GM18951 (cell line): ENCODE results near the gene NEU3.

Experiments
- POLR2A ChIP-seq: IDR thresholded peaks from 4 replicates; pipeline ENCODE4 v1.6.1; 2011; ENCODE audit warnings: mild to moderate bottlenecking; ENCODE audit not compliant: insufficient read length, insufficient read depth; ENCODE audit errors: extremely low read depth
- in situ Hi-C: fragments of 300-500 bp; cut with MboI; formaldehyde crosslinking; loops from one replicate; pipeline ENCODE4 v1.12.0; 2022; ENCODE audit warnings: low sequenced_read_pairs, mixed read lengths, inconsistent platforms; ENCODE audit not compliant: unreplicated experiment

NEU3 gene

DNA sequence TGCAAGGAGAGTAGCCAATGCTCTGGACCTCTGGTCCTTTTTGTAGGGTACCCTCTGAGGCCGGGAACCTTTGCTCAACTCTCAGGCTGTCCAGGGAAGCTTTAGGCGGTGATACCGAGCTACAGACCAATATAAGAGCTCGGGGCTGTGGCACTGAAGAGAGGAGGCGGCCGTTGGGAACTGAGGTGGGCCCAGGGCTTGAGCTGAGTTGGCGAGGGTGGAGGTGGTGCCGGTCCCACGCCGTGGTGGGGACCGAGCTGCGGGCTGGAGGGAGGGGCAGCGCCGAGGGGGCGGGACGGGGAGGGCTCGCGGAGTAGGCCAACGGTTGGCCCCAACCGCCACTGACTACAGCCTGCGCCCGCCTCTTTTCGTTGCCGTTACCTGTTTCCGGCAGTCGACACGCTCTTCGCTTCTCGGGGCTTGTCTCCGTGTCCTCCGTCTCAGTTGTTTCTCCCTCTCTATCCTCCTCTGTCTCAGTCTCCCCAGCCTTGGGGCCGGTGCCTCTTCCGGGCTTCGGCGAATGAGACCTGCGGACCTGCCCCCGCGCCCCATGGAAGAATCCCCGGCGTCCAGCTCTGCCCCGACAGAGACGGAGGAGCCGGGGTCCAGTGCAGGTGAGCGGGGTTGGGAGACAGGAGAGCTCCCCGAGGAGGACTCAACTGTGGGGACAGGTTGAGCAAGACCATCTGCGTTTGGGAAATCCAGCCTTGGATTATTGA, at the start of gene NEU3:
TSS of gene NEU3 (plus strand) at position 393 of the 719 bp plus-strand sequence. CDS start at position 521, 128 bp downstream.
- in situ Hi-C loops = no loop called here
- peak; percentile 87 for TF ChIP-seq POLR2A

GRCh38 chr11:74941492-74941891, 47.2 kb upstream of the NEU3 start:
- in situ Hi-C loops = no loop called here
- TF ChIP-seq POLR2A = no peak

DNA sequence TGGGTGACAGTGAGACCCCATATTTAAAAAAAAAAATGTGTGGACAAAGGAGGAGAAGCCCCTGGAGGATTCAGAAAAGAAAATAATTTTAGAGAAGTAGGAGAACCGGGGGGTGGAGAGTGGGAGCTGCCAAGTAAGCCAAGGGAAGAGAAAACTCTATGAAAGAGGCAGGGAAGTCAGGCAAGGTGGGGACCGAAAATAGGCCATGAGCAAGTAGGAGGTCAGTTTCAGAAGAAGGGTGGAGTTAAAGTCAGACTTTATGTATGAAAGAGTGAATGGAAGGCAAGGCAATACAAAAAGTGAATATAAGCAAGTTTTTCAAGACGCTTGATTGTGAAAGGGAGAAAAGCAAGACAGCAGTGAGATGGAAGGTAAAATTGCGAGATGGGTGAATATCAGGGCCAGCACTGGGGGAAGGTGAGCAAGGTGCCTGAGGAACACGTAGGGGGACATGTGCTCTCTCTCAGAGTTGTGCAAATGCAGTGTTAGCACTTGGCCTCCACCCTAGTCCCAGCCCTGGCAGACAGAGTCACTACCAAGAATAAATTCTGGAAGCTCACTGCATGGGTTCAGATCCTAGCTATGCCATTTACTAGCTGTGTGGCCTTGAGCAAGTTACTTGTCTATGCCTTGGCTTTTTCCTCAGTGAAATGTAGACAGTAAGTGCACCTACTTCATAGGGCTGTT, 46.5 kb upstream of the NEU3 start:
- in situ Hi-C loops = no loop called here

GRCh38 chr11:74948546-74948897, 40.2 kb upstream of the NEU3 start:
- in situ Hi-C loops = no loop called here
- no peak for TF ChIP-seq POLR2A

More for the DNA sequence above, 46.5 kb upstream of the NEU3 start:
- no peak for TF ChIP-seq POLR2A

DNA sequence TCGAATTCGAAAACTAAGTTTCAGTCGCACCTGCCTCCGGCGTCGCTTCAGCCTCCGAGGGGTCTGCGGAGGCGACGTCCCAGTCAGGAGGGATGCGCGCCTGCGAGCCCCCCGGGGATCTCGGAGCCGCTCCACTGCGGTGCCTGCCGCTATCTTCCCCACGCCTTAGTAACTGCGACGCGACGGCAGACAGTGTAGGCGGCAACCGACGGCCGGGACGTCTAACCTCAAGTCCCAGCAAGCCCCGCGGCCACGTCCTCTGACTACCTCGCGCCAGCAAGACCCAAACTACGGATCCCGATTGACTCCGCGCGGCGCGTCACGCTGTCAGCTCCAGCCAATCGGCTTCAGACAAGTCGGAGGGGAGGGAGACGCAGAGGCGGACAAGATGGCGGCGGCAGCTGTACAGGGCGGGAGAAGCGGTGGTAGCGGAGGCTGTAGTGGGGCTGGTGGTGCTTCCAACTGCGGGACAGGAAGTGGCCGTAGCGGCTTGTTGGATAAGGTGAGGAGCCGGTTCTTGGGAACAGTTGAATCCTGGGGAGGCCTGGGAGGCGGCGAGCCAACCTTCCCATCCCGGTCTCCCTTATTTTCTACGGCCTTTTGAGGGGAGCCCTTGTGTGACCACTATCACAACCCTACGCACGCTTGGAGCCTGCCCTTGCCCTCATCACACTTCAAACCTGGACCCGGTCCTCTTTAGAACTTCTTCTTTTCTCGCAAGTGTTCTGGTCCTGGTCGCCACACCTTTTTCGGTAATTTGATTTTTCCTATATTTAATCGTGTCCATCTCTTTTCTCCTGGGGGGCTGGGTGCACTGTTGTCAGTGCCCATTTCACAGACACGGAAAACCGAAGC, 39.6 kb upstream of the NEU3 start, which contains the start of the genes SPCS2 and XRRA1:
TSS of gene SPCS2 (plus strand) at position 369 of the 855 bp plus-strand sequence. CDS start at position 389, 20 bp downstream.
TSS of gene XRRA1 (minus strand) at position 194 of the 855 bp plus-strand sequence. CDS start 8,213 bp downstream, outside the sequence.
- in situ Hi-C loops = no loop called here
- TF ChIP-seq POLR2A = peak; percentile 91

DNA sequence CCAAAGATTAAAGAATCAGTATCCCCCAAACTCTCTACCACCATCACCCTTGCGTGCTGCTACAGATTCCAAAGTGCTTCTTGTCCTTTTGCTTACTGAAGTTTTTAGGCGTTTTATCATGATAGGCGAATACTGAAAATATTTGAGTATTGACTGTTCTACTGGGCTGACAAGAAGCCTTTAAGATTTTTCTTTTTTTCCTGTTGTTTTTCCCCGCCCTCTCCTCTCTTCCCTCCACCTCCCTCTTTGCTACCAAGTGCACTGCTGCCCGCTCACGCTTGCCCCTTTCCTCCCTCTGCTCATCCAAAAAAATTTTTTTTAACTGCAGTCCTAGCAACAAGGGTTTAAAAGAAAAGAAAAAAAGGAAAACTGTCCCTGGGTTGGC, 39.0 kb upstream of the NEU3 start:
- in situ Hi-C loops = no loop called here
- no peak for TF ChIP-seq POLR2A

DNA sequence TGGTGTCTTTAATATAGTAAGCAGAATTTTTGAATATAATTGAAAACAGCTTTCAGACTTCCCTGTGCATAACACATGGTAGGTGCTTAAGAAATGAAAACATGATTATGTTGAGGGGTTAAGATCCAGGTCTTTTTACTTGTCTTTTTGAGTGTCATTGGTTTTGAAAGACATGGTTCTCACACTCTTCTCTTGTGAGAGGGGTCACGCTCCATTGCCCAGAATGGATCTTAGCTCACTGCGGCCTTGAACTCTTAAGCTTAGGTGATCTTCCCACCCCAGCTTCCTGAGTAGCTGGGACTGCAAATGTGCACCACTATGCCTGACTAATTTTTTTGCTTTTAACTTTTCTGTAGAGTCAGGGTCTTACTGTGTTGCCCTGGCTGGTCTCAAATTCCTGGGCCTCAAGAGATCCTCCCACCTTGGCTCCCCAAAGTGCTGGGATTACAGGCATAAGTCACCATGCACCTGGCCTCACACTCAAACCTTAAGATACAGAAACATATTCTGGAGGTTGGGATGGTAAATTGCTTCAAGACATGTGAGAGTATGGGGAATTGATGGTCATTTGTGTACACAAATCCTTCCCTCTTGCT, 38.3 kb upstream of the NEU3 start:
- in situ Hi-C loops = no loop called here
- no peak for TF ChIP-seq POLR2A

GRCh38 chr11:74951226-74951625, 37.5 kb upstream of the NEU3 start:
- in situ Hi-C loops = no loop called here
- no peak for TF ChIP-seq POLR2A

- in situ Hi-C loops = no loop called here
- TF ChIP-seq POLR2A = no peak
Measured at GRCh38 chr11:74952752-74953151, 36.0 kb upstream of the NEU3 start.

- no peak for TF ChIP-seq POLR2A
- in situ Hi-C loops = no loop called here
Measured at GRCh38 chr11:74953451-74953850, 35.3 kb upstream of the NEU3 start.

- in situ Hi-C loops = no loop called here
Measured at GRCh38 chr11:74954199-74954598, 34.5 kb upstream of the NEU3 start.

GRCh38 chr11:74956397-74957015, 32.2 kb upstream of the NEU3 start:
- TF ChIP-seq POLR2A = no peak
- in situ Hi-C loops = no loop called here

More at GRCh38 chr11:74954199-74954598, 34.5 kb upstream of the NEU3 start:
- no peak for TF ChIP-seq POLR2A
